Measurements from ENCODE around the gene HSPA12B. TPM values are rescaled to one million over a fixed set of nuclear protein-coding genes. Genes with fewer than 3 reads are reported as not detected.

The HSPA12B gene
- total RNA-seq, 1 donor from 2014 or later: 0.44 TPM

GRCh38 chr20:3735768-3736167 lies 3.3 kb downstream of the HSPA12B start:
- H3K9me3 Mint-ChIP-seq (ENCODE audit: unreplicated experiment): peaks cover 5% of the 10 kb centered on the region
- H3K4me1 Mint-ChIP-seq (ENCODE audit: low read depth, unreplicated experiment): peaks cover 5% of the 10 kb centered on the region
- no peak overlapping the region for H3K4me3 Mint-ChIP-seq (ENCODE audit: unreplicated experiment)
- TF ChIP-seq CTCF (IDR thresholded peaks at IDR 0.05; ENCODE audit: partially characterized antibody, unreplicated experiment): no peak
- H3K27ac Mint-ChIP-seq (ENCODE audit: unreplicated experiment): no peak overlapping the region
- H3K27me3 Mint-ChIP-seq (ENCODE audit: unreplicated experiment): peaks cover 13% of the 10 kb centered on the region
- no peaks in the 10 kb centered on the region for H3K36me3 Mint-ChIP-seq (ENCODE audit: unreplicated experiment)
- DNase-seq: no peak

- peaks cover under 1% of the 10 kb centered on the region for H3K36me3 Mint-ChIP-seq (ENCODE audit: unreplicated experiment)
- no peak overlapping the region for H3K4me3 Mint-ChIP-seq (ENCODE audit: unreplicated experiment)
- H3K4me1 Mint-ChIP-seq (ENCODE audit: low read depth, unreplicated experiment): no peaks in the 10 kb centered on the region
- H3K9me3 Mint-ChIP-seq (ENCODE audit: unreplicated experiment): peaks cover 2% of the 10 kb centered on the region
- peaks cover 6% of the 10 kb centered on the region for H3K27me3 Mint-ChIP-seq (ENCODE audit: unreplicated experiment)
- TF ChIP-seq CTCF (IDR thresholded peaks at IDR 0.05; ENCODE audit: partially characterized antibody, unreplicated experiment): no peak
- no peak overlapping the region for H3K27ac Mint-ChIP-seq (ENCODE audit: unreplicated experiment)
- DNase-seq: no peak
Measured at GRCh38 chr20:3738111-3739053, 5.9 kb downstream of the HSPA12B start.

GRCh38 chr20:3739054-3739925 lies 6.8 kb downstream of the HSPA12B start:
- Mint-ChIP-seq H3K36me3 (ENCODE audit: unreplicated experiment) (peaks cover 6% of the 10 kb centered on the region), H3K4me3 (ENCODE audit: unreplicated experiment) (no peak overlapping the region), H3K4me1 (ENCODE audit: low read depth, unreplicated experiment) (no peaks in the 10 kb centered on the region), H3K27me3 (ENCODE audit: unreplicated experiment) (peaks cover 8% of the 10 kb centered on the region), H3K9me3 (ENCODE audit: unreplicated experiment) (peaks cover 2% of the 10 kb centered on the region), H3K27ac (ENCODE audit: unreplicated experiment) (no peak overlapping the region)
- DNase-seq: no peak
- TF ChIP-seq CTCF (IDR thresholded peaks at IDR 0.05; ENCODE audit: partially characterized antibody, unreplicated experiment): no peak

- no peak for TF ChIP-seq CTCF (IDR thresholded peaks at IDR 0.05; ENCODE audit: partially characterized antibody, unreplicated experiment)
- DNase-seq: no peak
- H3K27ac Mint-ChIP-seq (ENCODE audit: unreplicated experiment): no peak overlapping the region
- peaks cover 11% of the 10 kb centered on the region for H3K27me3 Mint-ChIP-seq (ENCODE audit: unreplicated experiment)
- H3K36me3 Mint-ChIP-seq (ENCODE audit: unreplicated experiment): peaks cover 11% of the 10 kb centered on the region
- no peak overlapping the region for H3K4me3 Mint-ChIP-seq (ENCODE audit: unreplicated experiment)
- peaks cover 2% of the 10 kb centered on the region for H3K9me3 Mint-ChIP-seq (ENCODE audit: unreplicated experiment)
- H3K4me1 Mint-ChIP-seq (ENCODE audit: low read depth, unreplicated experiment): no peaks in the 10 kb centered on the region
Measured at GRCh38 chr20:3739926-3740451, 7.5 kb downstream of the HSPA12B start.
